ACHN (cell line): Measurements from ENCODE around the gene INPP5A.
A peak's percentile ranks its signal among the peaks of the same experiment; 100 is the strongest.

Experiments used
- DNase-seq: peaks from one replicate; pipeline ENCODE4 v3.0.0-alpha.2; 2015
- in situ Hi-C: cut with HindIII; loops from 2 replicates; pipeline ENCODE4 v1.10.0; 2017; ENCODE audit warnings: low sequenced_read_pairs, low pct_ligation_motif_present, low pct_unique_long_range_greater_than_20kb

The INPP5A gene

DNA sequence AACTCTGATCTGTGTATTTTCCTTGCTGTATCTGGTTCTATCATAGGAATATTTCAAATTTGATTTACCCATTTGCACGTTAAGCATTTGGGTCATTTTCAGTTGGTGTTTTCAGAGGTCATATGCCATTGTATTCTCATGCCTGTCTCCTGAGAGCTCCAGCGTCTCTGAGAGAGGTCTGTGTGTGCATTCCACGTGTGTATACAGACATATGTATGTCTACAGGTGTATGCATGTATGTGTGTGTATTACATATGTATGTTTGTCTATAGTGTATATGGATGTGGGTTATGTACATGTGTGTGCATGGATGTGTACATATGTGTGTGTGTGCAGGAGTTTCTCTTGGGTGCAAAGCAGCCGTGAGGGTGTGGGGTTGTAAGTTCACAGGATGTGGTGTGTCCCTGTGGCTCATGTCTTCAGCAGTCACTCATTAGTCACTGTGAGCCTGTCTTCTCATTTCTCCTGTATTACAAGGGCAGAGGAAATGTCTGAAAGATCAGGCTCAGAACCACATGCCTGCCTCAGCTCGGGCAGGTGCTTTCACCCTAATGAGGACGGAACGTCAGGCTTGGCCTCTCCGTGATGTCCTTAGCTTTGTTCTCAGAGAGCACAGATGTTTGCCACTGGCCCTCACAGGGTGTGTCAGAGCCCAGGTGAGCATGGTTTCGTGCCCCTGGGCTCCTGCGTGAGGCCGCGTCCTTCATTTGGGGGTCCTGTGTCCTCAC lies 146.7 kb downstream of the INPP5A start:
- peak; percentile 25 for DNase-seq
- in situ Hi-C loops, result no loop called here

GRCh38 chr10:132685101-132685891 lies 147.7 kb downstream of the INPP5A start:
- in situ Hi-C loops, result no loop called here

GRCh38 chr10:132685921-132686680 lies 148.5 kb downstream of the INPP5A start:
- no peak for DNase-seq
- in situ Hi-C loops, result no loop called here

More at GRCh38 chr10:132685101-132685891, 147.7 kb downstream of the INPP5A start:
- DNase-seq, result no peak

DNA sequence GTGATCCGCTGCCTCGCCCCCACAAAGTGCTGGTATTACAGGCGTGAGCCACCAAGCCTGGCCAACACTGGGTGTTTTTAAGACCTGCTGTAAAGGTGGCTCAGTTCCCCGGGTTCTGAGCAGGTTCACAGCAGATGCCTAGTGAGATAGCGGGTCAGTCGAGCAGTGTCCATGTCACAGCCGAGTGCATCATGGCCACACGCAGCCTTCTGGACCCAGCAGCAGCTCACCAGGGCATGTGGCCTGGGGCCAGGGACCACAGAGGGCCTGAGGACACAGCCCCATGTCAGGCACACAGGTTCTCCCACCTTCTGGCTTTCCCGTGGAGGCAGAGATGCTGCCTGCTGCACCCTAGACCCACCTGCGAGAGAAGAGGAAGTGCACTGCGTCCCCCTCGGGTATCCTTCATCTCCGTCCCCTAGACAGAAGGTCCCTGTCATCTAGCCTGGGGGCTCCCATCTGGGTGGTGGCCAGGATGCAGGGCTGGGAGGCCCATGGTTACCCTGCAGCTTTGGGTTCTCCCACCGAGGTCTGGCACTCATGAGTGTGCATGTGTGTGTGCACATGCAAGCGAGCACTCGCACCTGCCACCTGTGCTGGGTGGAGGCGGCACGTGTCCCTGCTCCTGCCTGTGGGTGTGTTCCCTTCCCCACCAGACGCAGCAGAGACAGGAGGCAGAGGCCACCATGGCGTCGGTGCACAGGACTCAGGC lies 149.8 kb downstream of the INPP5A start:
- in situ Hi-C loops, result no loop called here
- no peak for DNase-seq

- no peak for DNase-seq
- in situ Hi-C loops, result no loop called here
These were observed 150.4 kb downstream of the INPP5A start for GRCh38 chr10:132687893-132688579.

DNA sequence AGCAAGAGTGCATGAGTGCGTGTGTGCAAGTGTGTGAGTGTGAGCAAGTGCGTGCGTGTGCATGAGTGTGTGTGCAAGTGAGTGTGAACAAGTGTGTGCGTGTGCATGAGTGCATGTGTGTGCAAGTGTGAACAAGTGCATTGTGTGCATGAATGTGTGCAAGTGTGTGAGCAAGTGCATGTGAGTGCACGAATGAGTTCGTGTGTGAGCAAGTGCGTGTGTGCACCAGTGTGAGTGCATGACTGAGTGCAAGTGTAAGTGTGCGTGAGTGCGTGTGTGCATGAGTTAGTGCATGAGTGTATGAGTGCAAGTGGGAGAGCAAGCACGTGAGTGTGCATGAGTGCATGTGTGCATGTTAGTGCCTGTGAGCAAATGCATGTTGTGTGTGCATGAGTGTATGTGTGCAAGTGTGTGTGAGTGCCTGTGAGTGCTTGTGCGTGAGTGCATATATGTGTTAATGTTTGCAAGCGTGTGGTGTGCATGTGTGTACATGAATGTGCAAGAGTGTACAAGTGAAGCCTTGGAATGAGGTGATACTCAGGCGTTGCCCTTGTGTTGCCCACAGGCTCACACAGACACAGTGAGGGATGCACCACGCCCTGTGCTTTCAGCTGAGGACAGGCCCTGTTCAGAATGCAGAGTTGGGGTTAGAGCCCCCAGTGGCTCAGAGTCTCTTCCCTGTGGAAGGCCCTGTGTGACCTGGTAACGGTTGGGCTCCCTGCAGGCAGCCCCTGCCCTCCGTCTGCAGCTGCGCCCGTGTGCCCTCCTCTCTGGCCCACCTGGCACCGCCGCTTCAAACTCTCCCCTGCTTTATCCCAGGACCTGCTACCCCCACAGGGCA lies 151.2 kb downstream of the INPP5A start:
- in situ Hi-C loops, result no loop called here
- DNase-seq, result no peak

DNA sequence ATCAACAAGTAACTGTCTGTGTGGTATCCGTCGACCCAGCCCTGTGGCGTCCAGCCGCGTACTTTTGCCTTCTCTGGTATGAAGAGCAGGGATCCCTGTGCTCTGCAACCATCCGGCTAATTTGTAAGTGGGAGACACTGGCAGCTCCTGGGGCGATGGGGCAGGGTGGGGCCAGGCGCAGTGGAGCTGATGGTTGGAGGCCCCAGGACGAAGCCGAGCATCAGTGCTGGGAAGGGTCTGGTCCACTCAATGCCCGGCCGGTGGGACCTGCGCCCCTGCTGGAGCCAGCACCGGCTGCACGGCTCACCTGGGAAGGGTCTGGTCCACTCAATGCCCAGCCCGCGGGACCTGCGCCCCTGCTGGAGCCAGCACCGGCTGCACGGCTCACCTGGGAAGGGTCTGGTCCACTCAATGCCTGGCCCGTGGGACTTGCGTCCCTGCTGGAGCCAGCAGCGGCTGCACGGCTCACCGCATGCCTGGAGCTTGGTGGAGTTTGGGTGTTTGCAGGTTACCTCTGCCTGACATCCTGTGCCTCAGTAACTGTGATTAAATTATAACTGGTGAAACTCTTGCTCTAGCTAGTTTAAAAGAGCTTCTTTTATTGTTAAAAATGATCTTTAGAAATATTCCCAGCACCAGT lies 152.3 kb downstream of the INPP5A start:
- in situ Hi-C loops, result no loop called here
- DNase-seq, result no peak

GRCh38 chr10:132690401-132690800 lies 152.8 kb downstream of the INPP5A start:
- in situ Hi-C loops, result no loop called here
- DNase-seq, result no peak

DNA sequence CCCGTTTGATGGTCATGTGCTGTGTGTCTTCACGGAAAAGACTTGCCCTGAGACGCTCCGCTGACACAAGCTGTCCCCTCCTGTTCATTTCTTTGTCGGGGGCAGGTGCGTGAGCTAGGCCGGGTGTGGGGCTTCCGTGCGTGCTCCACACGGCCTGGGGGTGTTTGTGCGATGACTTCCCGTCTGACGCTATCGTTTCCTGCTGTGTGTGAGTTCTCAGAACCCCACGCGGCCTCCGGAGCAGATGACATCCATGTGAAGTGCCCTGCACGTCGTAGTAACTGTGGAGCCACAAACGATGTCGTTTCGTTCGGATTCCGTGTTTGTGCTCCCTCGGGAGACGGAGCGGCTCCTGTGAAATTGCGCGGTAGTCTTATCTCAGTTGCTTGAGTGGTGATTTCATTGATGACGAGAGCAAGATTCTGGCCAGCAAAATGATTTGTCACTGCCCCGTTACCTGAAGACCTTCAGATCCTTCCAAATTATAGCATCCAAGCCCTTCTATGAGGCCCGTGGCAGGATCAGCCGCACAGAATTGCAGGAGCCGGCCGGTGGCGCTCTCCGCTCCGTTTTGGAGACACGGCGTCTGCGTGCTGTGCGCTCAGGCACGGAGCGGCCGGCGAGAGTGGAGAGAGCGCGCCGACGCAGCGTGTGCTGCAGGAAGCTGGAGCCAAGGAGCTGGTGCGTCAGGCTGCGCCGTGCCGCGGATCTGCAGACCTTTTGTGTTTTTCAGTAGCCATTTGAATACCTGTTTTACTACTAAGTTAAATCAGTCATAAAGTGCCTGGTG lies 153.4 kb downstream of the INPP5A start:
- no peak for DNase-seq
- in situ Hi-C loops, result no loop called here

DNA sequence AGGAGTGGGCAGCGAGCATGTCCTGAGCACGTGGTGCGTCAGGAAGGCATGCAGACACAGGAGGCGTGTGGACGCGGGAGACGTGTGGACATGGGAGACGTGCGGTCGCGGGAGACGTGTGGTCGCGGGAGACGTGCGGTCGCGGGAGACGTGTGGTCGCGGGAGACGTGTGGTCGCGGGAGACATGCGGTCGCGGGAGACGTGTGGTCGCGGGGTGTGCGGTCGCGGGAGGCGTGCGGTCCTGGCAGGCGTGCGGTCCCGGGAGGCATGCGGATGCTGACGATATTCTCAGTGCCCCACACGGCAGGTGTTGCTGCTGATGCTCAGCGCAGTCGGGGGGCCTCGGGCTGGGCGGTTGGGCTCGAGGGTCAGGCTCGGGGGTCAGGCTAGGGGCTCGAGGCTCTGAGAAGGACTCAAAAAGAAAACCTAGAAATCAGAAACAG lies 154.1 kb downstream of the INPP5A start:
- no peak for DNase-seq
- in situ Hi-C loops, result no loop called here

- DNase-seq, result no peak
- in situ Hi-C loops, result no loop called here
These were observed 154.7 kb downstream of the INPP5A start for GRCh38 chr10:132692311-132692710.

- no peak for DNase-seq
- in situ Hi-C loops, result no loop called here
These were observed 156.1 kb downstream of the INPP5A start for GRCh38 chr10:132693676-132694075.

GRCh38 chr10:132696204-132696603 lies 158.6 kb downstream of the INPP5A start:
- in situ Hi-C loops, result no loop called here
- DNase-seq, result no peak

DNA sequence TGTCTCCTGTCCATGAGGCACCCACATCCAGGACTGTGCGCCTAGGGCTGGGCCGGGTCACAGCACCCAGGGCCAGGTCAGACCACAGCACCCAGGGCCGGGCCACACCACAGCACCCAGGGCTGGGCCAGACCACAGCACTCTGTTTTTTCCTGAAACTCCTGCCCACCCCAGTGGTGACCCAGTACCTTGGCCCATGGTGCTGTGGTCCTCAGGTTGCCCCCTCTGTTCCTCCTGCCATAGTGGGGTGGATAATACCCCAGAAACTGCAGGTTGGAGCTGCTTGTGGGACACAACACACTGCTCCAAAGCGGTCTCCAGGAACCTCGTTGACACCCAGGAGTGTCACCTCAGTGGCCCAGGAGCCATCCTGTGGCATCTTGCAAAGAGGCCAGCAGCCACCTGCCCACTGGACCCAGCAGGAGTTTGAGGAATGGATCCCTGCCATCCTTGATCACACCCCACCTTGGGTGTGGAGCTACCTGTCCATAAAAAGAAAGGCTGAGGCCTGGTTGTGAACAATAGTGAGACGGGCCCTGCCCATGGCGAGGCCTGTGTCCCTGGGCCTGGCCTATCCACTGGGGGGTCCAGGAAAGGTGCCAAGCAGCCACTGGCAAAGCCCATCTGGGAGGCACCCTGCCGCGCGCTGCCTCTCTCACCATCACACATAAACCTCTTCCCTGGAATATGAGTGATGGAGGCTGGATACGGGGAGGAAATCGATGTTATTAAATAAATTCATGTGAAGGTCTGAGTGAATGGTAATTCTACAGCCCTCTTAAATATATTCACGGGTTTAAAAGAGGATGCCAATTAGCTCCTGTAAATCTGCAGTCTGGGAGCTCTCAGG lies 159.4 kb downstream of the INPP5A start:
- DNase-seq, result no peak
- in situ Hi-C loops, result no loop called here

DNA sequence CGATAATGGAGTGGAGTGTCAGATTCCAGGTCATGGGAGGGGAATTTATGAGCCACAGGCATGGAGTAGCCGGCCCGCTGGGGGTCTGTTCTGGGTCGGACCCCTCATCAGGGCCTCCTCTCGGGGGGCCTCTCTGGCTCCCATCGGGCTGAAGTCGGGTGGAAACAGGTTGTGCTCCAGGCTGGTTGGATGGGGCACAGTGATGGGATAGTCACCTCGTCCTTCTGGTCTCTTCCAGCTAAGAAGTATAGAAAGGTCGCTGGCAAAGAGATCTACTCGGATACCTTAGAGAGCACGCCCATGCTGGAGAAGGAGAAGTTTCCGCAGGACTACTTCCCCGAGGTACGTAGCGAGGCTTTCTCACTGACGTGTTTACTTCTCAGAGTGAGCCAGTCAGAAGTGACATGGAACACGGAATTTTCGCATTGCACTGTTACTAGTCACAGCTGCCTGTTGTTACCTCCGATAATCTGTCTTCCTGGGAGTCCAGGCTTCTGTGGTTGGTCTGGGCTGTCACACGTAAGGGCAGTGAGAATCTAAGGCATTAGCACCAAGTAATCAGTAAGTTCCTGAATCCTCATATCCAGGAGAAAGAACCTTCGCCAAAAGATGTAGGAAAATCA lies 160.1 kb downstream of the INPP5A start:
- in situ Hi-C loops, result no loop called here
- no peak for DNase-seq
